OCI-LY3 (cell line): ENCODE measurements around the gene DCP2.

Experiments
- EZH2phosphoT487 ChIP-seq: fragments of 200-600 bp; shearing (Covaris generic); IDR thresholded peaks from 2 replicates; pipeline ENCODE4 v1.6.1; 2018; ENCODE audit warnings: antibody characterized with exemption, mixed run types, low read depth
- TF ChIP-seq, protein P1 (sequence below): fragments of 200-600, 300-600 bp; sonication (generic); IDR thresholded peaks from 2 replicates; pipeline ENCODE4 v1.5.1; 2014; ENCODE audit warnings: antibody characterized with exemption, low read length, low read depth

DNA sequence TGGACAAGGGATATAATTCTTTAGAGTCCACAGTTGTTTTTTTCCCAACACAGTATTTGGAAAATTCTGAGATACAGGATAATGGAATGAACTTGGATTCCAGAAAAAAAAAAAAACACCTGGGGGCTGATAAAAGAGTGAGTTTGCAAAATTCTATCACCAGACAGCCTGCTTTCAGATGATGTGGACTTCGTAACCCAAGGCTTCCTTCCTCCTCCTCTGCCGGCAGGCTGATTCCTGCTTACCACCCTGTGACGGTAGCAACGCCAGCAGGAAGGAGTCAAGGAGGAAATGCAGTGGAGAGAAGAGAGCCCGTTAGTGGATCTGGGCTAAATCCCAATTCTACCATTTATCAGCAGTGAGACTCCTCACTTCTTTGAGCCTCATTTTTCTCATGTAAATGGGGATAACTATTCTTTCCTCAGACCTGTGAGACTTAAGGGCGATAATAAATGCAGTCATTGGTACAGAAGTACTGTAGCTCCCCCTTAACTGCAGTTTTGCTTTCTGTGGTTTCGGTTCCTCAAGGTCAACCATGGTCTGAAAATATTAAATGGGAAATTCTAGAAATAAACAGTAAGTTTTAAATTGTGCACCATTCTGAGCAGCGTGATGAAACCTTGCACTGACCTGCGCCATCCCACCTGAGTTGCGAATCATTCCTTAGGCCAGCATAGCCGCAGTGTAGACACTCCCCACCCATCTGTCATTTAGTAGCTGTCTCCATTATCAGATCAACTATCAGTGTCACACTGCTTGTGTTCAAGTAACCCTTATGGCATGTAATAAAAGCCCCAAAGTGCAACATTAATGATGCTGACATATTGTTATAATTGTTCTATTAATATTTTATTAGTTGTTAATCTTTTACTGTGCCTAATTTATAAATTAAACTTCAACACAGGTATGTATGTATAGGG lies 71.4 kb downstream of the DCP2 start:
- TF ChIP-seq, protein P1, sequence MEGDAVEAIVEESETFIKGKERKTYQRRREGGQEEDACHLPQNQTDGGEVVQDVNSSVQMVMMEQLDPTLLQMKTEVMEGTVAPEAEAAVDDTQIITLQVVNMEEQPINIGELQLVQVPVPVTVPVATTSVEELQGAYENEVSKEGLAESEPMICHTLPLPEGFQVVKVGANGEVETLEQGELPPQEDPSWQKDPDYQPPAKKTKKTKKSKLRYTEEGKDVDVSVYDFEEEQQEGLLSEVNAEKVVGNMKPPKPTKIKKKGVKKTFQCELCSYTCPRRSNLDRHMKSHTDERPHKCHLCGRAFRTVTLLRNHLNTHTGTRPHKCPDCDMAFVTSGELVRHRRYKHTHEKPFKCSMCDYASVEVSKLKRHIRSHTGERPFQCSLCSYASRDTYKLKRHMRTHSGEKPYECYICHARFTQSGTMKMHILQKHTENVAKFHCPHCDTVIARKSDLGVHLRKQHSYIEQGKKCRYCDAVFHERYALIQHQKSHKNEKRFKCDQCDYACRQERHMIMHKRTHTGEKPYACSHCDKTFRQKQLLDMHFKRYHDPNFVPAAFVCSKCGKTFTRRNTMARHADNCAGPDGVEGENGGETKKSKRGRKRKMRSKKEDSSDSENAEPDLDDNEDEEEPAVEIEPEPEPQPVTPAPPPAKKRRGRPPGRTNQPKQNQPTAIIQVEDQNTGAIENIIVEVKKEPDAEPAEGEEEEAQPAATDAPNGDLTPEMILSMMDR: no peak
- no peak for TF ChIP-seq EZH2phosphoT487
